Measurements from ENCODE around the gene CREG1.
"Not testable (repeated sequence)": the region's sequence is repeated elsewhere in the genome, so short reads cannot be mapped to it uniquely, and the experiment has no call there.

CREG1 gene

GRCh38 chr1:167587342-167587741 is 33.8 kb upstream of the CREG1 start:
- no peaks in the 10 kb centered on the region for H3K4me1 ChIP-seq (ENCODE audit: control insufficient read depth, insufficient read depth, low read length)
- no peak overlapping the region for H3K27ac ChIP-seq (ENCODE audit: insufficient read depth, low read depth, low read length, poor library complexity, severe bottlenecking)
- 88 to 98% methylated on average over 2 of the region's 2 CpGs for WGBS, 2 experiments

GRCh38 chr1:167584581-167584980 is 31.0 kb upstream of the CREG1 start:
- H3K27ac ChIP-seq (ENCODE audit: insufficient read depth, low read depth, low read length, poor library complexity, severe bottlenecking): no peak overlapping the region
- no peaks in the 10 kb centered on the region for H3K9me3 ChIP-seq (ENCODE audit: control insufficient read depth, low read length)
- H3K36me3 ChIP-seq (ENCODE audit: control insufficient read depth, insufficient read depth, low read length): no peaks in the 10 kb centered on the region
- no peak overlapping the region for H3K4me3 ChIP-seq (ENCODE audit: insufficient read depth, low read depth, low read length)
- no peaks in the 10 kb centered on the region for H3K4me1 ChIP-seq (ENCODE audit: control insufficient read depth, insufficient read depth, low read length)
- 90 to 97% methylated on average over 2 to 3 of the region's 3 CpGs for WGBS, 2 experiments
- no peaks in the 10 kb centered on the region for H3K27me3 ChIP-seq (ENCODE audit: control insufficient read depth, insufficient read depth, low read length, poor library complexity, severe bottlenecking)

More at GRCh38 chr1:167587342-167587741, 33.8 kb upstream of the CREG1 start:
- H3K36me3 ChIP-seq (ENCODE audit: control insufficient read depth, insufficient read depth, low read length): no peaks in the 10 kb centered on the region
- no peak overlapping the region for H3K4me3 ChIP-seq (ENCODE audit: insufficient read depth, low read depth, low read length)
- H3K9me3 ChIP-seq (ENCODE audit: control insufficient read depth, low read length): no peaks in the 10 kb centered on the region
- H3K27me3 ChIP-seq (ENCODE audit: control insufficient read depth, insufficient read depth, low read length, poor library complexity, severe bottlenecking): no peaks in the 10 kb centered on the region

GRCh38 chr1:167582722-167583121 is 29.2 kb upstream of the CREG1 start:
- Histone ChIP-seq H3K4me3 (ENCODE audit: insufficient read depth, low read depth, low read length) (no peak overlapping the region), H3K36me3 (ENCODE audit: control insufficient read depth, insufficient read depth, low read length) (no peaks in the 10 kb centered on the region), H3K9me3 (ENCODE audit: control insufficient read depth, low read length) (no peaks in the 10 kb centered on the region), H3K27me3 (ENCODE audit: control insufficient read depth, insufficient read depth, low read length, poor library complexity, severe bottlenecking) (no peaks in the 10 kb centered on the region), H3K4me1 (ENCODE audit: control insufficient read depth, insufficient read depth, low read length) (no peaks in the 10 kb centered on the region), H3K27ac (ENCODE audit: insufficient read depth, low read depth, low read length, poor library complexity, severe bottlenecking) (no peak overlapping the region)
- 93 to 97% methylated on average over 4 of the region's 4 CpGs for WGBS, 2 experiments

GRCh38 chr1:167582064-167582463 is 28.5 kb upstream of the CREG1 start:
- WGBS, 2 experiments: 88 to 95% methylated on average over 1 of the region's 1 CpG
- H3K4me1 ChIP-seq (ENCODE audit: control insufficient read depth, insufficient read depth, low read length): no peaks in the 10 kb centered on the region
- H3K27me3 ChIP-seq (ENCODE audit: control insufficient read depth, insufficient read depth, low read length, poor library complexity, severe bottlenecking): no peaks in the 10 kb centered on the region
- no peaks in the 10 kb centered on the region for H3K9me3 ChIP-seq (ENCODE audit: control insufficient read depth, low read length)
- no peak overlapping the region for H3K4me3 ChIP-seq (ENCODE audit: insufficient read depth, low read depth, low read length)
- H3K36me3 ChIP-seq (ENCODE audit: control insufficient read depth, insufficient read depth, low read length): no peaks in the 10 kb centered on the region
- H3K27ac ChIP-seq (ENCODE audit: insufficient read depth, low read depth, low read length, poor library complexity, severe bottlenecking): no peak overlapping the region

DNA sequence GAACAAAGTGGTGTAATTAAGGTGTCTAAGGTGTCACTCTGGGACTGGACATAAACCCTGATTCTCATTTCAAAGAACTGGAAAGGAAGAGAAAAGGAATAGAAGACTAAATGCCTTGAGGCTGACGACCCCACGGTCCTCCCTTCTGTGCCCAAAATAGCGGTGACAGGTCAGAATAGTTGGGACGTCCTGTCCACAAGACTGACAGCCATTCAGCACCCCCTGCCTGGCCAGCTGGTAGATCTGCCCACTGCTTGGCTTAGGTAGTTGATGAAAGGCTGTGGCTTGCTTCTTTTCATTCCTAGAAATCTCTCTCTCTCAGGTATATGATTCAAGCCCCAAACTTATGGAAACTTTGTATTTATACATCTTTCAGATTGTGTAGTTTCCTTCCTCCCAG is 26.4 kb upstream of the CREG1 start:
- 75 to 81% methylated on average over 4 of the region's 4 CpGs for WGBS, 2 experiments
- Histone ChIP-seq H3K36me3 (ENCODE audit: control insufficient read depth, insufficient read depth, low read length) (no peaks in the 10 kb centered on the region), H3K4me3 (ENCODE audit: insufficient read depth, low read depth, low read length) (no peak overlapping the region), H3K27me3 (ENCODE audit: control insufficient read depth, insufficient read depth, low read length, poor library complexity, severe bottlenecking) (no peaks in the 10 kb centered on the region), H3K4me1 (ENCODE audit: control insufficient read depth, insufficient read depth, low read length) (no peaks in the 10 kb centered on the region), H3K9me3 (ENCODE audit: control insufficient read depth, low read length) (no peaks in the 10 kb centered on the region), H3K27ac (ENCODE audit: insufficient read depth, low read depth, low read length, poor library complexity, severe bottlenecking) (no peak overlapping the region)

DNA sequence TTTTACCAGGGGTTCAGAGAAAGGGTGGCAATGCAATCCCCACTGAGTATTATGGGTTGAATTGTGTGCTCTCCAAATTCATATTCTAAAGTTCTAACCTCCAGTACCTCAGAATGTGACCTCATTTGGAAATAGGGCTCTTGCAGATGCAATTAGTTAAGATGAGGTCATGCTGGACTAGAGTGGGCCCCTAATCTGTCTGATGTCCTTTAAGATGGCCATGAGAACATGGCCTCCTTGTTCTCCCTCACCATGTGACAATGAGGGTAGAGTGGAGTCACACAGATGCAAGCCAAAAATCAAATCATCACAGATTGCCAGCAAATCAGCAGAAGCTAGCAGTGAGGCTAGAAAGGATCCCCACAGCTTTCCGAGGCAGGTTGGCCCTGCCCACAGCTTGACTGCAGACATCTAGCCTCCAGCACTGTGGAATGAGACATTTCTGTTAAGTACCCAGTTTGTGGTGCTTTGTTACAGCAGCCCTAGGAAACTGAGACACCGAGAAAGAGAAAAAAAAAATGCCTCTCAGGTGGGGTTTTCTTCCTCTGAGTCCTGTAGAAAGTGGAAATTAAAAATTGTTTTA is 25.5 kb upstream of the CREG1 start:
- Histone ChIP-seq H3K9me3 (ENCODE audit: control insufficient read depth, low read length) (no peaks in the 10 kb centered on the region), H3K27ac (ENCODE audit: insufficient read depth, low read depth, low read length, poor library complexity, severe bottlenecking) (no peak overlapping the region), H3K4me3 (ENCODE audit: insufficient read depth, low read depth, low read length) (no peak overlapping the region), H3K27me3 (ENCODE audit: control insufficient read depth, insufficient read depth, low read length, poor library complexity, severe bottlenecking) (no peaks in the 10 kb centered on the region), H3K36me3 (ENCODE audit: control insufficient read depth, insufficient read depth, low read length) (no peaks in the 10 kb centered on the region), H3K4me1 (ENCODE audit: control insufficient read depth, insufficient read depth, low read length) (no peaks in the 10 kb centered on the region)
- WGBS, 2 experiments: 70 to 76% methylated on average over 2 of the region's 2 CpGs

- Histone ChIP-seq H3K4me3 (ENCODE audit: insufficient read depth, low read depth, low read length) (no peak overlapping the region), H3K9me3 (ENCODE audit: control insufficient read depth, low read length) (no peaks in the 10 kb centered on the region), H3K27ac (ENCODE audit: insufficient read depth, low read depth, low read length, poor library complexity, severe bottlenecking) (no peak overlapping the region), H3K4me1 (ENCODE audit: control insufficient read depth, insufficient read depth, low read length) (no peaks in the 10 kb centered on the region), H3K36me3 (ENCODE audit: control insufficient read depth, insufficient read depth, low read length) (no peaks in the 10 kb centered on the region), H3K27me3 (ENCODE audit: control insufficient read depth, insufficient read depth, low read length, poor library complexity, severe bottlenecking) (no peaks in the 10 kb centered on the region)
- 87% methylated on average over 11 to 12 of the region's 13 CpGs for WGBS, 2 experiments
Measured at GRCh38 chr1:167575649-167576048, 22.1 kb upstream of the CREG1 start.

DNA sequence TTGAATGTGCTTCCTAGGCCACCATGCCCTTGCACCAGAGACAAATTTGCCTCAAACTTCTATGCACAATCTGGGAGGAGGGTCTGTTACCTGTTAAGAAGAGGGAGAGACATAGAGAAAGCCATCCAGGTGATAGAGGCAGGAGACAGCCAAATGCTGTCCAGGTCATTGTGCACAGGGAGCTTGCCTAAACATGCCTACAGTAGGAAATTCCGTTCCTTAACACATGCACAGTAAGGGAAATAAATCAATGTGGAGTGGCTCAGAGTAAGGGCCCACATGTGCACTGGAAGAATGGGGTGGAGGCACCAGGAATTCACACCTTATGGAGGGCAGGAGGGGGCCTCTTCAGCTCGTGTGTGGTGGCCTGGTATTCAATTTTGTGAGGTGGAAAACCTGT is 19.5 kb upstream of the CREG1 start:
- no peak overlapping the region for H3K4me3 ChIP-seq (ENCODE audit: insufficient read depth, low read depth, low read length)
- no peaks in the 10 kb centered on the region for H3K27me3 ChIP-seq (ENCODE audit: control insufficient read depth, insufficient read depth, low read length, poor library complexity, severe bottlenecking)
- H3K9me3 ChIP-seq (ENCODE audit: control insufficient read depth, low read length): no peaks in the 10 kb centered on the region
- H3K36me3 ChIP-seq (ENCODE audit: control insufficient read depth, insufficient read depth, low read length): no peaks in the 10 kb centered on the region
- 74 to 82% methylated on average over 2 of the region's 2 CpGs for WGBS, 2 experiments
- H3K4me1 ChIP-seq (ENCODE audit: control insufficient read depth, insufficient read depth, low read length): no peaks in the 10 kb centered on the region
- H3K27ac ChIP-seq (ENCODE audit: insufficient read depth, low read depth, low read length, poor library complexity, severe bottlenecking): no peak overlapping the region

GRCh38 chr1:167570712-167571111 is 17.1 kb upstream of the CREG1 start:
- H3K4me1 ChIP-seq (ENCODE audit: control insufficient read depth, insufficient read depth, low read length); H3K27ac ChIP-seq (ENCODE audit: insufficient read depth, low read depth, low read length, poor library complexity, severe bottlenecking); H3K36me3 ChIP-seq (ENCODE audit: control insufficient read depth, insufficient read depth, low read length); H3K9me3 ChIP-seq (ENCODE audit: control insufficient read depth, low read length); H3K27me3 ChIP-seq (ENCODE audit: control insufficient read depth, insufficient read depth, low read length, poor library complexity, severe bottlenecking); H3K4me3 ChIP-seq (ENCODE audit: insufficient read depth, low read depth, low read length): not testable (repeated sequence)
- WGBS, 2 experiments: 93 to 100% methylated on average over 6 of the region's 6 CpGs

DNA sequence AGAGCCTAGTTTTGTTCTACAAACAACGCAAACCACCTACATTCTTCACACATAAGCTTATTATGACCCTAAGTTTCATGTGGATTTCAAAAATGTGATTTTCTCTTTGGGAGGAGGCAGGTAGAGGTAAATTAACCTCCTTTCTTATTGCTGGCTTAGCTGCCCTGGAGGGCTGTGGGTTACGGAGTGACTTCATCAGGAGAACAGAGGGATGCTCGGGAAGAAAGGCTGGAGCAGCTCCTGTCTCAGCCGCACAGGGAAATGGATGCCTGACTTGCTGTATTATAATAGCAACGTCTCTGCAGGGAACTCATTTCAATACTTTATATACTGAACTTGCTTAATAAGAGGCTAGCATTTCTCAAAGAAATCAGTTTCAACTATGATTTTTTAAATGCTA is 14.1 kb upstream of the CREG1 start:
- no peaks in the 10 kb centered on the region for H3K9me3 ChIP-seq (ENCODE audit: control insufficient read depth, low read length)
- H3K27me3 ChIP-seq (ENCODE audit: control insufficient read depth, insufficient read depth, low read length, poor library complexity, severe bottlenecking): no peaks in the 10 kb centered on the region
- peaks cover 3% of the 10 kb centered on the region for H3K4me1 ChIP-seq (ENCODE audit: control insufficient read depth, insufficient read depth, low read length)
- H3K27ac ChIP-seq (ENCODE audit: insufficient read depth, low read depth, low read length, poor library complexity, severe bottlenecking): no peak overlapping the region
- 82 to 87% methylated on average over 5 of the region's 5 CpGs for WGBS, 2 experiments
- H3K4me3 ChIP-seq (ENCODE audit: insufficient read depth, low read depth, low read length): no peak overlapping the region
- H3K36me3 ChIP-seq (ENCODE audit: control insufficient read depth, insufficient read depth, low read length): no peaks in the 10 kb centered on the region

- 91 to 100% methylated on average over 3 of the region's 3 CpGs for WGBS, 2 experiments
Measured at GRCh38 chr1:167566766-167567165, 13.2 kb upstream of the CREG1 start.

More at GRCh38 chr1:167566766-167567165, 13.2 kb upstream of the CREG1 start:
- Histone ChIP-seq H3K4me1 (ENCODE audit: control insufficient read depth, insufficient read depth, low read length) (peaks cover 3% of the 10 kb centered on the region), H3K9me3 (ENCODE audit: control insufficient read depth, low read length) (no peaks in the 10 kb centered on the region), H3K27me3 (ENCODE audit: control insufficient read depth, insufficient read depth, low read length, poor library complexity, severe bottlenecking) (no peaks in the 10 kb centered on the region), H3K4me3 (ENCODE audit: insufficient read depth, low read depth, low read length) (no peak overlapping the region), H3K36me3 (ENCODE audit: control insufficient read depth, insufficient read depth, low read length) (no peaks in the 10 kb centered on the region), H3K27ac (ENCODE audit: insufficient read depth, low read depth, low read length, poor library complexity, severe bottlenecking) (no peak overlapping the region)
